GM21528 (cell line): ENCODE results near the gene CCND3.
A peak's percentile ranks its signal among the peaks of the same experiment; 100 is the strongest.

Source experiments
- ATAC-seq: cut with Tn5 transposase; IDR thresholded peaks from one replicate; pipeline ENCODE4 v1.9.1; 2021; ENCODE audit warnings: mild to moderate bottlenecking, moderate library complexity; ENCODE audit not compliant: unreplicated experiment, low FRiP score

CCND3 gene

GRCh38 chr6:41941280-41942066 lies at the start of gene CCND3:
Gene CCND3, minus strand, starts transcription at chr6:41941808. Its CDS starts 159 bp downstream, at chr6:41941649.
- ATAC-seq: peak; percentile 85

- no peak for ATAC-seq
Observed at GRCh38 chr6:41986339-41986738, 44.7 kb upstream of the CCND3 start.

GRCh38 chr6:41984623-41985022 lies 43.0 kb upstream of the CCND3 start:
- no peak for ATAC-seq

GRCh38 chr6:41976794-41977484 lies 35.3 kb upstream of the CCND3 start:
- ATAC-seq: no peak

GRCh38 chr6:41975276-41975675 lies 33.7 kb upstream of the CCND3 start:
- no peak for ATAC-seq

- ATAC-seq: no peak
Observed at GRCh38 chr6:41974281-41974825, 32.7 kb upstream of the CCND3 start.

- no peak for ATAC-seq
Observed at GRCh38 chr6:41972826-41973225, 31.2 kb upstream of the CCND3 start.

- ATAC-seq: no peak
Observed at GRCh38 chr6:41970436-41970846, 28.8 kb upstream of the CCND3 start.

GRCh38 chr6:41967312-41968287 lies 26.0 kb upstream of the CCND3 start:
- no peak for ATAC-seq

- ATAC-seq: no peak
Observed at GRCh38 chr6:41966961-41967311, 25.3 kb upstream of the CCND3 start.

- ATAC-seq: no peak
Observed at GRCh38 chr6:41966214-41966920, 24.8 kb upstream of the CCND3 start.

- ATAC-seq: no peak
Observed at GRCh38 chr6:41965429-41966213, 24.0 kb upstream of the CCND3 start.

GRCh38 chr6:41964201-41964887 lies 22.7 kb upstream of the CCND3 start:
- ATAC-seq: no peak

GRCh38 chr6:41963371-41963770 lies 21.8 kb upstream of the CCND3 start:
- ATAC-seq: no peak

GRCh38 chr6:41960028-41960427 lies 18.4 kb upstream of the CCND3 start:
- no peak for ATAC-seq

- ATAC-seq: no peak
Observed at GRCh38 chr6:41958022-41958856, 16.6 kb upstream of the CCND3 start.

- no peak for ATAC-seq
Observed at GRCh38 chr6:41957117-41957516, 15.5 kb upstream of the CCND3 start.

- ATAC-seq: no peak
Observed at GRCh38 chr6:41955412-41955811, 13.8 kb upstream of the CCND3 start.
